K562 (cell line): Measurements from ENCODE around the gene NKAIN1. TPM values are rescaled to one million over a fixed set of nuclear protein-coding genes. Genes with fewer than 3 reads are reported as not detected.

Source experiments
- ATF6 ChIP-seq: sonication (generic); formaldehyde crosslinking; IDR thresholded peaks from 2 replicates; pipeline ENCODE4 v1.4.0; 2020; ENCODE audit warnings: mild to moderate bottlenecking, missing genetic modification reagents
- DMBX1 ChIP-seq: fragments of 250-450 bp; sonication (Bioruptor Pico); IDR thresholded peaks from 2 replicates; pipeline ENCODE4 v1.8.0; 2022; ENCODE audit warnings: inconsistent platforms, mild to moderate bottlenecking, moderate library complexity, borderline replicate concordance
- ERF ChIP-seq: fragments of 450-650 bp; formaldehyde crosslinking; IDR thresholded peaks from 2 replicates; pipeline ENCODE4 v1.4.0; 2020; ENCODE audit warnings: mild to moderate bottlenecking, mixed read lengths
- ETS2 ChIP-seq: IDR thresholded peaks from 2 replicates; pipeline ENCODE4 v1.6.1; 2016; ENCODE audit warnings: borderline replicate concordance, missing genetic modification characterization, mild to moderate bottlenecking, moderate library complexity, missing compliant biosample characterization; ENCODE audit not compliant: poor library complexity, severe bottlenecking
- GTF2A2 ChIP-seq: IDR thresholded peaks from 2 replicates; pipeline ENCODE4 v1.6.1; 2016; ENCODE audit warnings: mild to moderate bottlenecking, missing genetic modification characterization, missing compliant biosample characterization
- HNRNPLL ChIP-seq: fragments of 200-400 bp; formaldehyde crosslinking; IDR thresholded peaks from 2 replicates; pipeline ENCODE4 v1.6.1; 2017; ENCODE audit warnings: low read length, low read depth, mild to moderate bottlenecking; ENCODE audit not compliant: poor library complexity, severe bottlenecking
- JUN ChIP-seq, 2 experiments: sonication (generic) in 1 of 2; formaldehyde crosslinking in 1 of 2; IDR thresholded peaks; 2 replicates each; pipeline versions ENCODE4 v1.6.1 to v1.8.0; 2012 to 2022; ENCODE audit warnings: borderline replicate concordance in 2 of 2, mild to moderate bottlenecking in 2 of 2, improper control_type of control experiment in 1 of 2, low read depth in 1 of 2, low read length in 1 of 2, missing genetic modification reagents in 1 of 2
- L3MBTL2 ChIP-seq: fragments of 450-650 bp; IDR thresholded peaks from 2 replicates; pipeline ENCODE4 v1.6.1; 2016; ENCODE audit warnings: mild to moderate bottlenecking, moderate library complexity
- MYBL2 ChIP-seq, 2 experiments: fragments of 450-650 bp in 1 of 2; sonication (generic) in 1 of 2; formaldehyde crosslinking in 1 of 2; IDR thresholded peaks; 2 replicates each; pipeline versions ENCODE4 v1.6.1 to v1.8.1; 2017 to 2022; ENCODE audit warnings: borderline replicate concordance in 1 of 2, inconsistent platforms in 1 of 2, low read depth in 1 of 2, mild to moderate bottlenecking in 1 of 2, missing genetic modification reagents in 1 of 2, moderate library complexity in 1 of 2
- PHF21A ChIP-seq: fragments of 450-650 bp; IDR thresholded peaks from 2 replicates; pipeline ENCODE4 v1.6.1; 2017; ENCODE audit warnings: low read depth, borderline replicate concordance
- RFX5 ChIP-seq: IDR thresholded peaks from 2 replicates; pipeline ENCODE4 v1.6.1; 2011; ENCODE audit warnings: low read depth, mild to moderate bottlenecking, improper control_type of control experiment, low read length
- SFPQ ChIP-seq: fragments of 200-400 bp; formaldehyde crosslinking; IDR thresholded peaks from 2 replicates; pipeline ENCODE4 v1.6.1; 2017; ENCODE audit warnings: mild to moderate bottlenecking, low read depth, low read length, moderate library complexity
- SRF ChIP-seq, 2 experiments: fragments of 250-450, 450-650 bp in 1 of 2; sonication (Bioruptor Pico) in 1 of 2; sonication (generic) in 1 of 2; formaldehyde crosslinking; IDR thresholded peaks; 2 replicates each; pipeline versions ENCODE4 v1.5.0 to v1.5.1; 2020 to 2022; ENCODE audit warnings: mild to moderate bottlenecking in 1 of 2, missing genetic modification reagents in 1 of 2
- SRSF7 ChIP-seq: fragments of 200-400 bp; formaldehyde crosslinking; optimal IDR thresholded peaks from 2 replicates; pipeline ENCODE3; 2017; ENCODE audit warnings: mild to moderate bottlenecking, low read depth, low read length
- STAT6 ChIP-seq: sonication (generic); formaldehyde crosslinking; IDR thresholded peaks from 2 replicates; pipeline ENCODE4 v1.8.1; 2023; ENCODE audit warnings: mild to moderate bottlenecking, missing genetic modification reagents
- TAF7 ChIP-seq: fragments of 450-650 bp; IDR thresholded peaks from 2 replicates; pipeline ENCODE4 v1.6.1; 2016; ENCODE audit warnings: missing genetic modification characterization, missing compliant biosample characterization
- TARDBP ChIP-seq: fragments of 450-650 bp; IDR thresholded peaks from 2 replicates; pipeline ENCODE4 v1.6.1; 2016
- ZNF217 ChIP-seq: sonication (generic); formaldehyde crosslinking; IDR thresholded peaks from 2 replicates; pipeline ENCODE4 v1.8.0; 2022; ENCODE audit warnings: mild to moderate bottlenecking, missing genetic modification reagents
- ZNF507 ChIP-seq: conservative IDR thresholded peaks from 2 replicates; pipeline ENCODE4 v1.6.1; 2017; ENCODE audit warnings: missing genetic modification characterization, missing compliant biosample characterization
- ZNF644 ChIP-seq: fragments of 200-800 bp; sonication (Bioruptor generic); IDR thresholded peaks from 2 replicates; pipeline ENCODE4 v1.6.1; 2016; ENCODE audit warnings: low read depth, missing genetic modification characterization, missing compliant biosample characterization
- polyA plus RNA-seq, 8 experiments: library from polyadenylated mRNA; depleted of rRNA in 4 of 8; stranded (reverse) in 5 of 8; unstranded in 3 of 8; fragments of >200 nt; fragmentation: Nextera tagmentation in 2 of 8; fragmentation: Illumina TruSeq in 1 of 8; extraction: Ambion mirVana in 2 of 8; extraction: Trizol in 1 of 8; gene quantifications; 2 replicates each; pipeline versions ENCODE4 v1.2.1 to v1.2.3, GENCODE V29; 2011 to 2014; ENCODE audit warnings: inconsistent platforms in 1 of 8, missing spikeins in 1 of 8
- total RNA-seq, 7 experiments: library from RNA; depleted of rRNA in 6 of 7; stranded (reverse); fragments of >200 nt in 6 of 7; fragmentation: Illumina TruSeq in 2 of 7; extraction: Trizol in 2 of 7; gene quantifications; 2 replicates each; pipeline versions ENCODE4 v1.2.1 to v1.2.3, GENCODE V29; 2011 to 2021; ENCODE audit warnings: low replicate concordance in 1 of 7

The NKAIN1 gene
- total and polyA plus RNA-seq, 9 of the 15 experiments (the other 6 are each of a cell fraction or from before 2014, with no cell fraction given), result 0.03 to 0.22 (median 0.04) TPM; not detected in 3

- TF ChIP-seq ATF6 (CRISPR knock-in tag) (peak; percentile 73; the same call in 1 of the 2 replicates), SFPQ (no peak), STAT6 (CRISPR knock-in tag) (no peak), GTF2A2 (peak; percentile 54), TARDBP (no peak), ZNF507 (no peak), SRSF7 (no peak), ZNF217 (CRISPR knock-in tag) (no peak), JUN (IDR thresholded peaks at IDR 0.05; ENCODE audit: borderline replicate concordance, low read depth, low read length) (peak; percentile 17; the same call in 1 of the 2 replicates), JUN (CRISPR knock-in tag; IDR thresholded peaks at IDR 0.05; ENCODE audit: borderline replicate concordance) (no peak), RFX5 (no peak), HNRNPLL (no peak), ETS2 (tag) (no peak), ZNF644 (tag) (peak; percentile 91), DMBX1 (CRISPR knock-in tag) (peak; percentile 71), MYBL2 (IDR thresholded peaks at IDR 0.05; ENCODE audit: low read depth) (no peak), MYBL2 (CRISPR knock-in tag; IDR thresholded peaks at IDR 0.05; ENCODE audit: borderline replicate concordance) (no peak), ERF (CRISPR knock-in tag) (peak; percentile 94), PHF21A (no peak), L3MBTL2 (peak; percentile 96), TAF7 (tag) (no peak), SRF (CRISPR knock-in tag; IDR thresholded peaks at IDR 0.05) (peak in 1 of 2 experiments; percentile 55; a peak in 1 of 4 replicates)
Measured at GRCh38 chr1:31159869-31160611, 79.6 kb downstream of the NKAIN1 start (continued).
